ENCODE results near the gene GTF3C1.

DNA sequence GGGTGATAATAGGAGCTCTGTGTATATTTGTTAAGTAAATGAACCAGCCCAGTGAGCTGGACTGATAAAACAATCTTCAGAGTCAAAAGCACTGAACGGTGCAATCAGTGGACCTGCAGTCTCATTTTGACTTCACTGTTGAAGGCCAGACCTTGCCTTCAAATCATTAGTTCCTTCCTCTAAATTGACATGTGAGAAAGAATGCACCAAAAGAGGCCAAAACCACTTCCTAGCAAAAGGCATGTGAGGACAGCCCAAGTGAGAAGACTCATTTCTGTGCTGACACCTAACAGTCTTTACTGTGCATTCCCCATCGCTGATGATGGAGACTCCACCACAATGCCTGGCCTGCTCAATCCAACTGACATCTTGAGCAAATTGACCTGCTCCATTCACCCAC is 10.6 kb downstream of the GTF3C1 start:
- no peak for TF ChIP-seq EZH2 (IDR thresholded peaks at IDR 0.05; ENCODE audit: borderline replicate concordance, low read length)
- TF ChIP-seq, protein P1, sequence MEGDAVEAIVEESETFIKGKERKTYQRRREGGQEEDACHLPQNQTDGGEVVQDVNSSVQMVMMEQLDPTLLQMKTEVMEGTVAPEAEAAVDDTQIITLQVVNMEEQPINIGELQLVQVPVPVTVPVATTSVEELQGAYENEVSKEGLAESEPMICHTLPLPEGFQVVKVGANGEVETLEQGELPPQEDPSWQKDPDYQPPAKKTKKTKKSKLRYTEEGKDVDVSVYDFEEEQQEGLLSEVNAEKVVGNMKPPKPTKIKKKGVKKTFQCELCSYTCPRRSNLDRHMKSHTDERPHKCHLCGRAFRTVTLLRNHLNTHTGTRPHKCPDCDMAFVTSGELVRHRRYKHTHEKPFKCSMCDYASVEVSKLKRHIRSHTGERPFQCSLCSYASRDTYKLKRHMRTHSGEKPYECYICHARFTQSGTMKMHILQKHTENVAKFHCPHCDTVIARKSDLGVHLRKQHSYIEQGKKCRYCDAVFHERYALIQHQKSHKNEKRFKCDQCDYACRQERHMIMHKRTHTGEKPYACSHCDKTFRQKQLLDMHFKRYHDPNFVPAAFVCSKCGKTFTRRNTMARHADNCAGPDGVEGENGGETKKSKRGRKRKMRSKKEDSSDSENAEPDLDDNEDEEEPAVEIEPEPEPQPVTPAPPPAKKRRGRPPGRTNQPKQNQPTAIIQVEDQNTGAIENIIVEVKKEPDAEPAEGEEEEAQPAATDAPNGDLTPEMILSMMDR (conservative IDR thresholded peaks at IDR 0.05 in 1 of 2, IDR thresholded peaks at IDR 0.05 in 1 of 2; ENCODE audit: extremely low read depth in 1 of 2, insufficient read depth in 1 of 2, low read depth in 1 of 2, low read length in 2 of 2) = no peak

Measured in mammary epithelial cell (primary cell).